ENCODE results near the gene PCDH1. TPM values are rescaled to one million over a fixed set of nuclear protein-coding genes. Genes with fewer than 3 reads are reported as not detected.

The PCDH1 gene
- total RNA-seq, 1 donor from 2014 or later: 66.6 TPM

- Histone ChIP-seq H3K4me3 (no peak overlapping the region), H3K4me1 (peaks cover 53% of the 10 kb centered on the region), H3K9me3 (no peaks in the 10 kb centered on the region), H3K36me3 (no peaks in the 10 kb centered on the region), H3K27ac (no peak overlapping the region), H3K27me3 (peaks cover 3% of the 10 kb centered on the region)
- TF ChIP-seq CTCF (IDR thresholded peaks at IDR 0.05): no peak
- intact Hi-C loops (cut with DNase I): no loop called here
- DNase-seq (no peak), ATAC-seq (no peak)
Observed at GRCh38 chr5:141839015-141839513, 39.1 kb downstream of the PCDH1 start.

GRCh38 chr5:141838326-141839014, 39.7 kb downstream of the PCDH1 start:
- ATAC-seq (no peak), DNase-seq (no peak)
- intact Hi-C loops (cut with DNase I): no loop called here
- Histone ChIP-seq H3K27ac (no peak overlapping the region), H3K36me3 (no peaks in the 10 kb centered on the region), H3K4me3 (no peak overlapping the region), H3K27me3 (peaks cover 3% of the 10 kb centered on the region), H3K9me3 (no peaks in the 10 kb centered on the region), H3K4me1 (peaks cover 49% of the 10 kb centered on the region)
- no peak for TF ChIP-seq CTCF (IDR thresholded peaks at IDR 0.05)

GRCh38 chr5:141835928-141836670, 42.1 kb downstream of the PCDH1 start:
- H3K27ac ChIP-seq: peak overlapping the region; percentile 39
- ATAC-seq: peak; percentile 45
- intact Hi-C loops (cut with DNase I): no loop called here
- TF ChIP-seq CTCF (IDR thresholded peaks at IDR 0.05): no peak
- no peaks in the 10 kb centered on the region for H3K9me3 ChIP-seq
- H3K4me1 ChIP-seq: peaks cover 32% of the 10 kb centered on the region
- H3K36me3 ChIP-seq: no peaks in the 10 kb centered on the region
- H3K4me3 ChIP-seq: no peak overlapping the region
- no peak for DNase-seq
- H3K27me3 ChIP-seq: no peaks in the 10 kb centered on the region

- Histone ChIP-seq H3K4me1 (peaks cover 26% of the 10 kb centered on the region), H3K9me3 (no peaks in the 10 kb centered on the region), H3K27ac (no peak overlapping the region), H3K27me3 (no peaks in the 10 kb centered on the region), H3K36me3 (no peaks in the 10 kb centered on the region), H3K4me3 (no peak overlapping the region)
- DNase-seq (no peak), ATAC-seq (no peak)
- no peak for TF ChIP-seq CTCF (IDR thresholded peaks at IDR 0.05)
- intact Hi-C loops (cut with DNase I): no loop called here
Observed at GRCh38 chr5:141834331-141834730, 43.9 kb downstream of the PCDH1 start.

- ATAC-seq (no peak), DNase-seq (no peak)
- Histone ChIP-seq H3K36me3 (no peaks in the 10 kb centered on the region), H3K4me1 (peaks cover 24% of the 10 kb centered on the region), H3K27me3 (no peaks in the 10 kb centered on the region), H3K4me3 (no peak overlapping the region), H3K9me3 (no peaks in the 10 kb centered on the region), H3K27ac (no peak overlapping the region)
- no peak for TF ChIP-seq CTCF (IDR thresholded peaks at IDR 0.05)
- intact Hi-C loops (cut with DNase I): no loop called here
Observed at GRCh38 chr5:141832131-141832530, 46.1 kb downstream of the PCDH1 start.

Data from upper lobe of right lung (tissue), 1 donor.